IMR-90 (cell line): ENCODE data around the gene SCG5. TPM values are rescaled to one million over a fixed set of nuclear protein-coding genes. Genes with fewer than 3 reads are reported as not detected.

Experiments
- ATAC-seq: fragments of 200-7000 bp; cut with Tn5 transposase; 2 replicates; pipeline ENCODE4 v1.9.1; 2020; ENCODE audit warnings: low read depth, mild to moderate bottlenecking, moderate library complexity
- BruUV-seq: library from RNA; stranded (reverse); fragments of 400-500 nt; replicated peaks from 2 replicates; lab custom pipeline; 2021; lab: Mats Ljungman, UMichigan
- CTCF ChIA-PET: fragments of 300-600 bp; formaldehyde crosslinking; extraction: SDS; loops from one replicate; lab custom pipeline; 2021; ENCODE audit warnings: antibody characterized with exemption; lab: Yijun Ruan, JAX
- POLR2A ChIA-PET: fragments of 300-600 bp; sonication (Branson Sonifier 250); formaldehyde crosslinking; loops from one replicate; lab custom pipeline; 2022; ENCODE audit warnings: antibody characterized with exemption; ENCODE audit not compliant: unreplicated experiment; lab: Charles Lee
- DNase-seq: peaks from one replicate; pipeline ENCODE4 v3.0.0; 2013
- H2AFZ ChIP-seq: replicated peaks from 2 replicates; pipeline ENCODE3; 2013; ENCODE audit warnings: low read length, mild to moderate bottlenecking; ENCODE audit not compliant: poor library complexity
- H2AK5ac ChIP-seq: 2 replicates; pipeline ENCODE4 v1.6.1; 2013; ENCODE audit warnings: low read depth, low read length, inconsistent platforms
- H2AK9ac ChIP-seq: replicated peaks from 2 replicates; pipeline ENCODE3; 2013; ENCODE audit warnings: mild to moderate bottlenecking, low read depth, low read length, moderate library complexity; ENCODE audit not compliant: poor library complexity
- H2BK120ac ChIP-seq: 2 replicates; pipeline ENCODE4 v1.6.1; 2013; ENCODE audit warnings: low read depth, low read length, inconsistent platforms
- H2BK15ac ChIP-seq: 3 replicates; pipeline ENCODE4 v1.6.1; 2013; ENCODE audit warnings: low read depth, low read length, inconsistent platforms
- H2BK20ac ChIP-seq: 2 replicates; pipeline ENCODE4 v1.6.1; 2013; ENCODE audit warnings: low read depth, mild to moderate bottlenecking, inconsistent platforms, low read length, moderate library complexity
- H2BK5ac ChIP-seq: 2 replicates; pipeline ENCODE4 v1.6.1; 2013; ENCODE audit warnings: mild to moderate bottlenecking, low read depth, low read length, inconsistent platforms; ENCODE audit not compliant: poor library complexity, severe bottlenecking
- H3K14ac ChIP-seq: replicated peaks from 2 replicates; pipeline ENCODE4 v1.6.1; 2013; ENCODE audit warnings: low read depth, low read length, inconsistent platforms
- H3K18ac ChIP-seq: 2 replicates; pipeline ENCODE4 v1.6.1; 2013; ENCODE audit warnings: low read depth, low read length, control low read depth
- H3K23ac ChIP-seq: 2 replicates; pipeline ENCODE4 v1.6.1; 2013; ENCODE audit warnings: low read depth, low read length, inconsistent platforms
- H3K27ac ChIP-seq: 2 replicates; pipeline ENCODE4 v1.5.1; 2013; ENCODE audit warnings: mild to moderate bottlenecking, control low read depth, low read length; ENCODE audit not compliant: insufficient read depth
- H3K27me3 ChIP-seq: 2 replicates; pipeline ENCODE4 v1.6.1; 2013; ENCODE audit warnings: low read length; ENCODE audit not compliant: control insufficient read depth, insufficient read depth
- H3K36me3 ChIP-seq: 2 replicates; pipeline ENCODE4 v1.6.1; 2013; ENCODE audit warnings: low read length, mixed read lengths; ENCODE audit not compliant: control insufficient read depth, insufficient read depth
- H3K4ac ChIP-seq: 2 replicates; pipeline ENCODE4 v1.6.1; 2013; ENCODE audit warnings: low read depth, low read length, inconsistent platforms
- H3K4me1 ChIP-seq: 2 replicates; pipeline ENCODE4 v1.6.1; 2013; ENCODE audit warnings: low read length, mixed read lengths; ENCODE audit not compliant: control insufficient read depth, insufficient read depth
- H3K4me2 ChIP-seq: 2 replicates; pipeline ENCODE4 v1.6.1; 2013; ENCODE audit warnings: low read depth, mild to moderate bottlenecking, control low read depth, low read length, moderate library complexity
- H3K4me3 ChIP-seq: 2 replicates; pipeline ENCODE4 v1.5.1; 2013; ENCODE audit warnings: low read depth, mild to moderate bottlenecking, control low read depth, low read length, moderate library complexity; ENCODE audit not compliant: insufficient read depth
- H3K56ac ChIP-seq: 2 replicates; pipeline ENCODE4 v1.6.1; 2013; ENCODE audit warnings: low read length, inconsistent platforms; ENCODE audit not compliant: insufficient read depth; ENCODE audit errors: extremely low read depth
- H3K79me1 ChIP-seq, 2 experiments: 2 replicates each; pipeline ENCODE4 v1.6.1; 2013; ENCODE audit warnings: low read length in 2 of 2, inconsistent platforms in 1 of 2, low read depth in 1 of 2
- H3K9ac ChIP-seq: 2 replicates; pipeline ENCODE4 v1.6.1; 2013; ENCODE audit warnings: low read depth, low read length, control low read depth
- H3K9me1 ChIP-seq: 2 replicates; pipeline ENCODE4 v1.6.1; 2013; ENCODE audit warnings: low read length, inconsistent platforms; ENCODE audit not compliant: insufficient read depth
- H3K9me3 ChIP-seq: 2 replicates; pipeline ENCODE4 v1.6.1; 2013; ENCODE audit warnings: low read length; ENCODE audit not compliant: control insufficient read depth, insufficient read depth
- H4K20me1 ChIP-seq: 2 replicates; pipeline ENCODE4 v1.6.1; 2013; ENCODE audit warnings: low read length, inconsistent platforms; ENCODE audit not compliant: insufficient read depth
- H4K5ac ChIP-seq: 2 replicates; pipeline ENCODE4 v1.6.1; 2013; ENCODE audit warnings: mild to moderate bottlenecking, low read depth, low read length, control low read depth
- H4K8ac ChIP-seq, 2 experiments: 2 replicates each; pipeline ENCODE4 v1.6.1; 2013; ENCODE audit warnings: low read depth in 2 of 2, low read length in 2 of 2, control low read depth in 1 of 2, inconsistent platforms in 1 of 2
- H4K91ac ChIP-seq: 2 replicates; pipeline ENCODE4 v1.6.1; 2013; ENCODE audit warnings: low read depth, low read length, inconsistent platforms; ENCODE audit not compliant: insufficient read depth
- BHLHE40 ChIP-seq: fragments of 150-350 bp; IDR thresholded peaks from 2 replicates; pipeline ENCODE4 v1.6.1; 2016; ENCODE audit warnings: mild to moderate bottlenecking, low read depth, low read length
- CEBPB ChIP-seq: IDR thresholded peaks from 2 replicates; pipeline ENCODE4 v1.6.1; 2012; ENCODE audit warnings: low read depth, low read length, improper control_type of control experiment
- CHD1 ChIP-seq: IDR thresholded peaks from 2 replicates; pipeline ENCODE4 v1.6.1; 2012; ENCODE audit warnings: low read depth, low read length, improper control_type of control experiment
- FOS ChIP-seq: fragments of 150-350 bp; IDR thresholded peaks from 2 replicates; pipeline ENCODE4 v1.6.1; 2016; ENCODE audit warnings: low read depth, low read length
- MAFK ChIP-seq: IDR thresholded peaks from 2 replicates; pipeline ENCODE4 v1.6.1; 2012; ENCODE audit warnings: low read depth, low read length, improper control_type of control experiment
- MAZ ChIP-seq: IDR thresholded peaks from 2 replicates; pipeline ENCODE4 v1.6.1; 2012; ENCODE audit warnings: low read depth, mild to moderate bottlenecking, low read length, improper control_type of control experiment, moderate library complexity, borderline replicate concordance
- MXI1 ChIP-seq: IDR thresholded peaks from 2 replicates; pipeline ENCODE4 v1.6.1; 2012; ENCODE audit warnings: low read depth, mild to moderate bottlenecking, low read length, moderate library complexity, borderline replicate concordance
- NFE2L2 ChIP-seq: fragments of 150-350 bp; IDR thresholded peaks from 2 replicates; pipeline ENCODE4 v1.6.1; 2016; ENCODE audit warnings: low read depth, mild to moderate bottlenecking, low read length
- POLR2A ChIP-seq: IDR thresholded peaks from 2 replicates; pipeline ENCODE4 v1.6.1; 2012; ENCODE audit warnings: mild to moderate bottlenecking, low read depth, low read length
- RAD21 ChIP-seq: IDR thresholded peaks from 2 replicates; pipeline ENCODE4 v1.6.1; 2012; ENCODE audit warnings: low read length, improper control_type of control experiment
- RCOR1 ChIP-seq: IDR thresholded peaks from 2 replicates; pipeline ENCODE4 v1.6.1; 2012; ENCODE audit warnings: mild to moderate bottlenecking, low read length, improper control_type of control experiment; ENCODE audit not compliant: insufficient replicate concordance
- RFX5 ChIP-seq: IDR thresholded peaks from 2 replicates; pipeline ENCODE4 v1.8.0; 2012; ENCODE audit warnings: low read depth, mild to moderate bottlenecking, low read length, moderate library complexity
- SMC3 ChIP-seq: fragments of 150-350 bp; IDR thresholded peaks from 2 replicates; pipeline ENCODE4 v1.6.1; 2016; ENCODE audit warnings: low read depth, mild to moderate bottlenecking, antibody characterized with exemption, low read length, moderate library complexity
- WGBS, 2 experiments: methylation state at CpG; one replicate each; pipeline versions ENCODE4 v1.1.5 to v1.1.7; 2013; ENCODE audit warnings: missing lambda C conversion rate in 2 of 2; ENCODE audit not compliant: insufficient read length in 1 of 2; ENCODE audit errors: extremely low coverage in 2 of 2; 5-methylcytosine and 5-hydroxymethylcytosine counted together
- dilution Hi-C: fragments of 300-500 bp; cut with HindIII; formaldehyde crosslinking; loops from one replicate; pipeline ENCODE4 v1.14.3; 2018; ENCODE audit warnings: low sequenced_read_pairs; ENCODE audit not compliant: unreplicated experiment
- in situ Hi-C: fragments of 300-500 bp; cut with MboI; formaldehyde crosslinking; loops from 3 replicates; pipeline ENCODE4 v1.14.3; 2019; ENCODE audit warnings: low sequenced_read_pairs, inconsistent platforms, mixed read lengths
- intact Hi-C: fragments of 100-400 bp; cut with micrococcal nuclease; formaldehyde crosslinking; loops from 2 replicates; pipeline ENCODE4 v1.10.0; 2022
- polyA plus RNA-seq, 3 experiments: library from polyadenylated mRNA; depleted of rRNA; stranded (reverse); fragments of >200 nt; gene quantifications; 2 replicates each; pipeline ENCODE4 v1.2.3, GENCODE V29; 2012; ENCODE audit warnings: low replicate concordance in 1 of 3
- total RNA-seq: library from RNA; depleted of rRNA; stranded (reverse); fragments of >200 nt; gene quantifications from 2 replicates; pipeline ENCODE4 v1.2.3, GENCODE V29; 2012
- TF ChIP-seq, protein P1 (sequence below): fragments of 150-350 bp; IDR thresholded peaks from 2 replicates; pipeline ENCODE4 v1.6.1; 2016; ENCODE audit warnings: low read depth, mild to moderate bottlenecking, low read length, moderate library complexity, borderline replicate concordance
- TF ChIP-seq, protein P2 (sequence below): conservative IDR thresholded peaks from 2 replicates; pipeline ENCODE4 v1.5.1; 2012; ENCODE audit warnings: mild to moderate bottlenecking, low read depth, low read length, improper control_type of control experiment
- TF ChIP-seq, protein P3 (sequence below): fragments of 150-350 bp; IDR thresholded peaks from 2 replicates; pipeline ENCODE4 v1.6.1; 2017; ENCODE audit warnings: mild to moderate bottlenecking, antibody characterized with exemption, low read length, low read depth

Gene SCG5
- total and polyA plus RNA-seq, 2 of the 4 experiments (the other 2 are of a cell fraction), result 7.9 to 16.8 TPM

DNA sequence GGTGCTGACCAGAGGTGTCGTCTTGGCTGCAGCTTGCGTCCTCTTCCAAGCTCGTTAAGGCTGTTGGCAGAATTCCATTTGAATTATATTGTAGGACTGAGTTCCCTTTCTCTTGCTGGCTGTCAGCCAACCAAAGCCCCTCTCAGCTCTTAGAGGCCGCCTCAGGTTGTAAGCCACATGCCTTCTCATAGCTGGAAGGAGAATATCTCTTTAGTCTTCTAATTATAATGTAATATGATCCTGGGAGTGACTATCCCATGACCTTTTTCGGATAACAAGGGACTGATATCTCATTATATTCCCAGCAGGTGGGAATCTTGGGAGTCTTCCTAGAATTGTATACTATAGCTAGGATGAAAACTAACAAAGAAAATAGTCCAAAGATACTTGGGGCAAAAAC, 4.8 kb downstream of the SCG5 start:
- Histone ChIP-seq H2BK15ac (no peak overlapping the region), H3K9ac (no peak overlapping the region), H4K20me1 (no peaks in the 10 kb centered on the region), H3K14ac (no peak overlapping the region), H3K79me1 (peaks cover 0 to 20% of the 10 kb centered on the region in 2 experiments; a peak in 2 of 4 replicates), H3K9me3 (no peaks in the 10 kb centered on the region), H3K56ac (no peak overlapping the region), H2AFZ (no peak overlapping the region), H3K27me3 (no peaks in the 10 kb centered on the region), H2BK5ac (no peak overlapping the region), H3K27ac (no peak overlapping the region), H3K4me3 (no peak overlapping the region), H2AK5ac (no peak overlapping the region), H3K4ac (no peak overlapping the region), H4K91ac (no peak overlapping the region), H3K23ac (no peak overlapping the region), H3K36me3 (no peaks in the 10 kb centered on the region), H3K18ac (no peak overlapping the region), H3K9me1 (peaks cover 12% of the 10 kb centered on the region; the same call in 1 of the 2 replicates), H2AK9ac (no peak overlapping the region), H2BK120ac (no peak overlapping the region), H4K5ac (no peak overlapping the region), H2BK20ac (no peak overlapping the region), H4K8ac (no peak overlapping the region), H3K4me2 (no peak overlapping the region), H3K4me1 (peaks cover 15% of the 10 kb centered on the region)
- WGBS, 2 experiments, result no CpG with 5 or more reads among the region's 5 CpGs
- DNase-seq, result no peak
- BruUV-seq, result no TSS peak
- ATAC-seq, result no peak
- ChIA-PET POLR2A (no interaction called here), CTCF (interaction anchor here (0.6 to 1.5 kb wide), 2 partner anchors 25 to 41 kb away, joined by 3 read pairs; no protein-coding TSS in a partner anchor)
- TF ChIP-seq, protein P1, sequence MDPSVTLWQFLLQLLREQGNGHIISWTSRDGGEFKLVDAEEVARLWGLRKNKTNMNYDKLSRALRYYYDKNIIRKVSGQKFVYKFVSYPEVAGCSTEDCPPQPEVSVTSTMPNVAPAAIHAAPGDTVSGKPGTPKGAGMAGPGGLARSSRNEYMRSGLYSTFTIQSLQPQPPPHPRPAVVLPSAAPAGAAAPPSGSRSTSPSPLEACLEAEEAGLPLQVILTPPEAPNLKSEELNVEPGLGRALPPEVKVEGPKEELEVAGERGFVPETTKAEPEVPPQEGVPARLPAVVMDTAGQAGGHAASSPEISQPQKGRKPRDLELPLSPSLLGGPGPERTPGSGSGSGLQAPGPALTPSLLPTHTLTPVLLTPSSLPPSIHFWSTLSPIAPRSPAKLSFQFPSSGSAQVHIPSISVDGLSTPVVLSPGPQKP, result no peak
- TF ChIP-seq RAD21, result no peak
- TF ChIP-seq MAFK, result no peak
- TF ChIP-seq MAZ, result no peak
- TF ChIP-seq RFX5, result no peak
- TF ChIP-seq MXI1, result no peak
- no peak for TF ChIP-seq FOS
- TF ChIP-seq, protein P2, sequence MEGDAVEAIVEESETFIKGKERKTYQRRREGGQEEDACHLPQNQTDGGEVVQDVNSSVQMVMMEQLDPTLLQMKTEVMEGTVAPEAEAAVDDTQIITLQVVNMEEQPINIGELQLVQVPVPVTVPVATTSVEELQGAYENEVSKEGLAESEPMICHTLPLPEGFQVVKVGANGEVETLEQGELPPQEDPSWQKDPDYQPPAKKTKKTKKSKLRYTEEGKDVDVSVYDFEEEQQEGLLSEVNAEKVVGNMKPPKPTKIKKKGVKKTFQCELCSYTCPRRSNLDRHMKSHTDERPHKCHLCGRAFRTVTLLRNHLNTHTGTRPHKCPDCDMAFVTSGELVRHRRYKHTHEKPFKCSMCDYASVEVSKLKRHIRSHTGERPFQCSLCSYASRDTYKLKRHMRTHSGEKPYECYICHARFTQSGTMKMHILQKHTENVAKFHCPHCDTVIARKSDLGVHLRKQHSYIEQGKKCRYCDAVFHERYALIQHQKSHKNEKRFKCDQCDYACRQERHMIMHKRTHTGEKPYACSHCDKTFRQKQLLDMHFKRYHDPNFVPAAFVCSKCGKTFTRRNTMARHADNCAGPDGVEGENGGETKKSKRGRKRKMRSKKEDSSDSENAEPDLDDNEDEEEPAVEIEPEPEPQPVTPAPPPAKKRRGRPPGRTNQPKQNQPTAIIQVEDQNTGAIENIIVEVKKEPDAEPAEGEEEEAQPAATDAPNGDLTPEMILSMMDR, result no peak
- no peak for TF ChIP-seq NFE2L2
- no peak for TF ChIP-seq SMC3
- TF ChIP-seq CEBPB, result no peak
- TF ChIP-seq POLR2A, result no peak
- TF ChIP-seq CHD1, result no peak
- TF ChIP-seq, protein P3, sequence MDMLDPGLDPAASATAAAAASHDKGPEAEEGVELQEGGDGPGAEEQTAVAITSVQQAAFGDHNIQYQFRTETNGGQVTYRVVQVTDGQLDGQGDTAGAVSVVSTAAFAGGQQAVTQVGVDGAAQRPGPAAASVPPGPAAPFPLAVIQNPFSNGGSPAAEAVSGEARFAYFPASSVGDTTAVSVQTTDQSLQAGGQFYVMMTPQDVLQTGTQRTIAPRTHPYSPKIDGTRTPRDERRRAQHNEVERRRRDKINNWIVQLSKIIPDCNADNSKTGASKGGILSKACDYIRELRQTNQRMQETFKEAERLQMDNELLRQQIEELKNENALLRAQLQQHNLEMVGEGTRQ, result no peak
- no peak for TF ChIP-seq RCOR1
- TF ChIP-seq BHLHE40, result no peak
- intact Hi-C loops (no loop called here), dilution Hi-C loops (no loop called here), in situ Hi-C loops (loop anchor here (5.0 kb wide), 1 partner anchor 486 kb away; no protein-coding TSS in a partner anchor)
